OCI-LY3 (cell line): Measurements from ENCODE around the gene CHD6.

Source experiments
- EZH2phosphoT487 ChIP-seq: fragments of 200-600 bp; shearing (Covaris generic); IDR thresholded peaks from 2 replicates; pipeline ENCODE4 v1.6.1; 2018; ENCODE audit warnings: antibody characterized with exemption, mixed run types, low read depth
- TF ChIP-seq, protein P1 (sequence below): fragments of 200-600, 300-600 bp; sonication (generic); IDR thresholded peaks from 2 replicates; pipeline ENCODE4 v1.5.1; 2014; ENCODE audit warnings: antibody characterized with exemption, low read length, low read depth

- TF ChIP-seq, protein P1, sequence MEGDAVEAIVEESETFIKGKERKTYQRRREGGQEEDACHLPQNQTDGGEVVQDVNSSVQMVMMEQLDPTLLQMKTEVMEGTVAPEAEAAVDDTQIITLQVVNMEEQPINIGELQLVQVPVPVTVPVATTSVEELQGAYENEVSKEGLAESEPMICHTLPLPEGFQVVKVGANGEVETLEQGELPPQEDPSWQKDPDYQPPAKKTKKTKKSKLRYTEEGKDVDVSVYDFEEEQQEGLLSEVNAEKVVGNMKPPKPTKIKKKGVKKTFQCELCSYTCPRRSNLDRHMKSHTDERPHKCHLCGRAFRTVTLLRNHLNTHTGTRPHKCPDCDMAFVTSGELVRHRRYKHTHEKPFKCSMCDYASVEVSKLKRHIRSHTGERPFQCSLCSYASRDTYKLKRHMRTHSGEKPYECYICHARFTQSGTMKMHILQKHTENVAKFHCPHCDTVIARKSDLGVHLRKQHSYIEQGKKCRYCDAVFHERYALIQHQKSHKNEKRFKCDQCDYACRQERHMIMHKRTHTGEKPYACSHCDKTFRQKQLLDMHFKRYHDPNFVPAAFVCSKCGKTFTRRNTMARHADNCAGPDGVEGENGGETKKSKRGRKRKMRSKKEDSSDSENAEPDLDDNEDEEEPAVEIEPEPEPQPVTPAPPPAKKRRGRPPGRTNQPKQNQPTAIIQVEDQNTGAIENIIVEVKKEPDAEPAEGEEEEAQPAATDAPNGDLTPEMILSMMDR, result peak; percentile 30; the same call in 1 of the 2 replicates
- no peak for TF ChIP-seq EZH2phosphoT487
Measured at GRCh38 chr20:41627001-41627495, 8.9 kb upstream of the CHD6 start.
